Mucosa of descending colon (tissue), 3 donors: ENCODE measurements around the gene SCIN. TPM values are rescaled to one million over a fixed set of nuclear protein-coding genes. Genes with fewer than 3 reads are reported as not detected.
A peak's percentile ranks its signal among the peaks of the same experiment; 100 is the strongest.

Source experiments
- ATAC-seq: fragments of 200-7000 bp; cut with Tn5 transposase; one replicate; pipeline ENCODE4 v1.9.1; 2020; ENCODE audit warnings: mild to moderate bottlenecking, moderate library complexity
- DNase-seq, 3 donors: peaks; one replicate each; pipeline ENCODE4 v3.0.0-alpha.2; 2020
- H3K36me3 ChIP-seq: fragments of 200-600 bp; one replicate; pipeline ENCODE4 v1.8.0; 2021; ENCODE audit warnings: low read depth, mild to moderate bottlenecking
- H3K4me1 ChIP-seq: fragments of 200-600 bp; one replicate; pipeline ENCODE4 v1.8.0; 2021; ENCODE audit warnings: low read depth, mild to moderate bottlenecking
- H3K4me3 ChIP-seq: fragments of 200-600 bp; one replicate; pipeline ENCODE4 v1.8.0; 2021; ENCODE audit warnings: mild to moderate bottlenecking
- H3K9me3 ChIP-seq: fragments of 200-600 bp; one replicate; pipeline ENCODE4 v1.8.0; 2021; ENCODE audit warnings: mild to moderate bottlenecking
- CTCF ChIP-seq: fragments of 200-600 bp; IDR thresholded peaks from one replicate; pipeline ENCODE4 v1.8.0; 2022; ENCODE audit warnings: antibody characterized with exemption, mild to moderate bottlenecking
- intact Hi-C, 2 donors: fragments of 100-400 bp; cut with DNase I in 1 of 2; cut with micrococcal nuclease in 1 of 2; formaldehyde crosslinking; loops; one replicate each; pipeline versions ENCODE4 v1.11.0 to v1.11.1; 2022; cut with DNase I, micrococcal nuclease
- total RNA-seq, 3 donors: library from RNA; stranded (reverse); fragmentation: NEBNext Ultra II Directional in 2 of 3; extraction: Animal tissue kit (Norgen Biotek cat#: 25700) in 2 of 3; gene quantifications; one replicate each; pipeline versions ENCODE4 v1.2.1 to v1.2.4, GENCODE V29; 2021 to 2023
- donor health status: DM: no; HTN: no; CAD: no; lungs with moderate emphysema.
- donor health status: DM: no; HTN: no; CAD: no.
- donor health status: DM: no; HTN: yes; CAD: no.

Gene SCIN
- total RNA-seq, 3 donors from 2014 or later, result 25.1 to 86.6 (median 77.1) TPM

DNA sequence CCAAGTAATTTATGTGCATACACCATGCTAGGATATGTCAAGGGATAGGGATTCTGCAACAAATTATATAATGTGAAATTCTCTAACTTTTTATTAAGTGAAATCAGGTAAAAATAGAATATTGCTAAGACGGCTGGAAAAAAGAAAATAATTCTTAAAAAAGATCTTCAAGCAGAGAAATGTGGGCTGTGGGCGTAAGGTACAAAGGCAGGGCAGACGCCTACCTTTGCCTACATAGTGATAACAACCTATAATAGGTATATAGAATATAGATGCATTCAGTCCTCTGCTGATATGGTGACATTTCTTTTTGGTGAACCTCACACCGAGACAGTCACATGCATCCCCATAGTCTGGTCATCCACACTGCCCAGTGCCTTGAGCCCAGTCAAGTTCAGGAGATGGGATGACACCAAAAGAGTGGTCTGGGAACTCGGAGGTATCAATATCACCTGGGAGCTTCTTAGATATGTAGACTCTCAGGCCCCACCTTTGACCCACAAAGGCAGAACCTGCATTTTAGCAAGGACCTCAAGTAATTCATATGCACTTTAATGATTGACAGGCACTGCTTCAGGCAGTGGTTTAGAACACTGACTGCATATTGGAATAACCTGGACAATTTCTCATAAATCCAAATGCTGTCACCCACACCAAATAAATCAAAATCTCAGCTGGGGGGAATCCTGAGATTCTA, 59.4 kb downstream of the SCIN start:
- ATAC-seq, result no peak
- no peak for DNase-seq
- TF ChIP-seq CTCF, result no peak
- intact Hi-C loops, result loop anchor here in 1 of 2 donors (10.0 kb wide), 1 partner anchor 635 kb away; no protein-coding TSS in a partner anchor
- H3K36me3 ChIP-seq, result no peaks in the 10 kb centered on the region
- H3K4me3 ChIP-seq, result no peak overlapping the region
- H3K4me1 ChIP-seq, result no peaks in the 10 kb centered on the region
- H3K9me3 ChIP-seq, result no peaks in the 10 kb centered on the region

DNA sequence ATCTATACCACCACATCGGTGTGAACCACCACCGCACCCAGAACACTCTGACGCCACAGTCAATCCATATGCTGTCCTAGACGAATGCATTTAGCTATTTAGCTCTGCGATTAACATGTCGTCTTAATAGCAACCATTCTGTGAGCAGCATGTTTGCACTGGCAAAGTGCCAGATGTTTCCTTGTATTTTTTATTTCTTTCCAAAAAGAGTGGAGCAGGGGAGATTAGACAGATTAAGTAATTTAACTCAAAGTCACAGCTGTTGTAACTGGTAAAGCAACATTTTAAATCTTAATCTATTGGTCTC, 59.9 kb downstream of the SCIN start:
- no peaks in the 10 kb centered on the region for H3K4me1 ChIP-seq
- intact Hi-C loops, result loop anchor here in 1 of 2 donors (10.0 kb wide), 1 partner anchor 634 kb away; no protein-coding TSS in a partner anchor
- TF ChIP-seq CTCF, result no peak
- no peaks in the 10 kb centered on the region for H3K36me3 ChIP-seq
- no peak overlapping the region for H3K4me3 ChIP-seq
- ATAC-seq (no peak), DNase-seq (no peak)
- no peaks in the 10 kb centered on the region for H3K9me3 ChIP-seq

DNA sequence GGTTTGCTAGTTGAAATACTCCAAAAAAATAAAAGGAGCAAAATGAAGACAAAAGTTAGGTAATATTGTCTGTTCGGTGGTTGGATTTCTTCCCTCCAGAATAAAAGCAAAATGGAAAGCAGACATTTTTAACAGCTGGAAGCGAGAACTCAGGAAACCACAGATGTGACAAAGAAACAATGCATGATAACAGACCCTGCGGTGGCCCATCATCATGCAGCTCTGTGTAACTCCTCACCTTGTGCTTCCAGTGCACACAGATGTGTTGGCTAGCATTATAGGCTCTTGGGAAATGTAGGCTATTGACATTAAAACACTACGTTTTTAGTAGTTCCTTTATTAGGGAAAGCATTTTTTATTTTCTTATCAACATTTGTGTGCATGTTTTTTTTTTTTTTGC, 63.1 kb downstream of the SCIN start:
- ATAC-seq (no peak), DNase-seq (no peak)
- Histone ChIP-seq H3K9me3 (no peaks in the 10 kb centered on the region), H3K4me1 (no peaks in the 10 kb centered on the region), H3K36me3 (no peaks in the 10 kb centered on the region), H3K4me3 (no peak overlapping the region)
- TF ChIP-seq CTCF, result no peak
- intact Hi-C loops, result loop anchor here in 1 of 2 donors (10.0 kb wide), 1 partner anchor 631 kb away; no protein-coding TSS in a partner anchor

DNA sequence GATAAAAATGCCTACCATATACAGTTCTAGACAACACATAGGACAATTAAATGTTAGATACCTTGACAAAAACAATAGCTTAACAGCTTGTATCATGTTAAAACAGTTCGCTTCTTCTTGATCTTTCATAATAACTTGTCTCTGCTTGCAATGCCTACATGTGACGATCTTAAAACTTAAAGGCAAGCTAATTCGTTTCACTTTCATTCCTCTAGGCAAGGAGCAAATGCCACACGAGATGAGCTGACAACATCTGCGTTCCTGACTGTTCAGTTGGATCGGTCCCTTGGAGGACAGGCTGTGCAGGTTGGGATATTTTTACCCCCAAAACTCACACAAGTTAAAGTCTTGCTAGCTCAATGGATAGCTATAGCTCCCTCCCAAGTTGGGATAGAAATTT, 65.3 kb downstream of the SCIN start:
- peak; percentile 60 for ATAC-seq
- intact Hi-C loops, result loop anchor here in 1 of 2 donors (10.0 kb wide), 1 partner anchor 629 kb away; no protein-coding TSS in a partner anchor
- Histone ChIP-seq H3K4me3 (no peak overlapping the region), H3K4me1 (no peaks in the 10 kb centered on the region), H3K36me3 (no peaks in the 10 kb centered on the region), H3K9me3 (no peaks in the 10 kb centered on the region)
- TF ChIP-seq CTCF, result no peak
- peak in 1 of 3 donors; percentile 15 for DNase-seq

- Histone ChIP-seq H3K9me3 (no peaks in the 10 kb centered on the region), H3K4me1 (no peaks in the 10 kb centered on the region), H3K36me3 (no peaks in the 10 kb centered on the region), H3K4me3 (no peak overlapping the region)
- no peak for ATAC-seq
- TF ChIP-seq CTCF, result no peak
- intact Hi-C loops, result loop anchor here in 1 of 2 donors (10.0 kb wide), 1 partner anchor 627 kb away; no protein-coding TSS in a partner anchor
- no peak for DNase-seq
Observed at GRCh38 chr7:12637328-12637727, 66.8 kb downstream of the SCIN start.
